GM12878 (cell line): ENCODE measurements around the gene NAA35. TPM values are rescaled to one million over a fixed set of nuclear protein-coding genes. Genes with fewer than 3 reads are reported as not detected.

ENCODE experiments used
- ATAC-seq: fragments of 200-7000 bp; cut with Tn5 transposase; 3 replicates; pipeline ENCODE4 v1.9.1; 2020; ENCODE audit warnings: mild to moderate bottlenecking, moderate library complexity
- BruUV-seq: library from RNA; stranded (reverse); fragments of 400-500 nt; replicated peaks from 2 replicates; lab custom pipeline; 2021; lab: Mats Ljungman, UMichigan
- CTCF ChIA-PET: fragments of 300-600 bp; sonication (Branson Sonifier 250); formaldehyde crosslinking; extraction: SDS; loops from one replicate; lab custom pipeline; 2021; ENCODE audit warnings: inconsistent platforms; lab: Yijun Ruan, JAX
- POLR2A ChIA-PET: fragments of 350-600 bp; formaldehyde crosslinking; extraction: SDS; loops from one replicate; lab custom pipeline; 2021; ENCODE audit warnings: inconsistent platforms; lab: Charles Lee
- RAD21 ChIA-PET: fragments of 300-600 bp; sonication (Branson Sonifier 250); formaldehyde crosslinking; loops from one replicate; lab custom pipeline; 2023; ENCODE audit warnings: antibody characterized with exemption; ENCODE audit not compliant: unreplicated experiment; lab: Charles Lee
- SMC1A ChIA-PET: fragments of 300-600 bp; sonication (Branson Sonifier 250); formaldehyde crosslinking; loops from one replicate; lab custom pipeline; 2023; ENCODE audit not compliant: unreplicated experiment, uncharacterized antibody; lab: Charles Lee
- DNase-seq: peaks from one replicate; pipeline ENCODE4 v3.0.0-alpha.2; 2011; ENCODE audit warnings: low read depth, low spot score
- FAIRE-seq: peaks from 3 replicates; lab custom pipeline; 2011; peaks lifted over from hg19 to GRCh38; lab: Jason Lieb, UNC
- H2AFZ ChIP-seq: 2 replicates; pipeline ENCODE4 v1.6.0; 2011; ENCODE audit warnings: low read depth, low read length, control low read depth; ENCODE audit not compliant: control insufficient read depth
- H3K27ac ChIP-seq: 2 replicates; pipeline ENCODE4 v1.5.1; 2011; ENCODE audit warnings: control low read depth; ENCODE audit not compliant: control insufficient read depth, insufficient read depth
- H3K27me3 ChIP-seq, 2 experiments: replicated peaks in 1 of 2; 2 replicates each; pipeline versions ENCODE4 v1.6.0 to v1.6.1; 2011; ENCODE audit warnings: low read length in 1 of 2; ENCODE audit not compliant: control insufficient read depth in 2 of 2, insufficient read depth in 2 of 2
- H3K36me3 ChIP-seq, 2 experiments: 2 replicates each; pipeline ENCODE4 v1.5.1; 2011; ENCODE audit warnings: low read length in 1 of 2; ENCODE audit not compliant: control insufficient read depth in 2 of 2, insufficient read depth in 2 of 2
- H3K4me1 ChIP-seq: 2 replicates; pipeline ENCODE4 v1.6.1; 2011; ENCODE audit warnings: mild to moderate bottlenecking, low read length, moderate library complexity, mixed read lengths; ENCODE audit not compliant: control insufficient read depth, insufficient read depth
- H3K4me2 ChIP-seq: 2 replicates; pipeline ENCODE4 v1.6.0; 2011; ENCODE audit warnings: control low read depth; ENCODE audit not compliant: control insufficient read depth, insufficient read depth
- H3K4me3 ChIP-seq: fragments of 200-600 bp; sonication (generic); 2 replicates; pipeline ENCODE4 v1.5.1; 2016
- H3K79me2 ChIP-seq: 2 replicates; pipeline ENCODE4 v1.6.0; 2011; ENCODE audit warnings: low read length; ENCODE audit not compliant: control insufficient read depth, insufficient read depth
- H3K9ac ChIP-seq: 2 replicates; pipeline ENCODE4 v1.8.0; 2011; ENCODE audit warnings: low read length, control low read depth, mixed read lengths; ENCODE audit not compliant: control insufficient read depth, insufficient read depth
- H3K9me3 ChIP-seq: replicated peaks from 3 replicates; pipeline ENCODE4 v1.5.1; 2011; ENCODE audit warnings: mild to moderate bottlenecking, low read length; ENCODE audit not compliant: control insufficient read depth, insufficient read depth
- H4K20me1 ChIP-seq: 2 replicates; pipeline ENCODE4 v1.6.0; 2011; ENCODE audit not compliant: control insufficient read depth, insufficient read depth
- CTCF ChIP-seq, 3 experiments: IDR thresholded peaks in 2 of 3; conservative IDR thresholded peaks in 1 of 3; 2 replicates each; pipeline ENCODE4 v1.5.1; 2011; ENCODE audit warnings: low read depth in 3 of 3, low read length in 3 of 3, mild to moderate bottlenecking in 3 of 3, control low read depth in 2 of 3, moderate library complexity in 2 of 3, inconsistent platforms in 1 of 3, mixed read lengths in 1 of 3; ENCODE audit not compliant: control insufficient read depth in 2 of 3, insufficient read depth in 1 of 3; ENCODE audit errors: extremely low read depth in 1 of 3
- NFXL1 ChIP-seq: fragments of 450-650 bp; IDR thresholded peaks from 2 replicates; pipeline ENCODE4 v1.6.1; 2017; ENCODE audit warnings: antibody characterized with exemption, mild to moderate bottlenecking, borderline replicate concordance
- NFYB ChIP-seq: IDR thresholded peaks from 2 replicates; pipeline ENCODE4 v1.6.1; 2011; ENCODE audit warnings: low read depth, mild to moderate bottlenecking, low read length, improper control_type of control experiment, moderate library complexity; ENCODE audit not compliant: insufficient read depth
- RAD21 ChIP-seq: IDR thresholded peaks from 2 replicates; pipeline ENCODE4 v1.6.1; 2011; ENCODE audit warnings: mild to moderate bottlenecking, low read depth, low read length, moderate library complexity; ENCODE audit not compliant: insufficient read depth
- SMC3 ChIP-seq: IDR thresholded peaks from 2 replicates; pipeline ENCODE4 v1.6.1; 2011; ENCODE audit warnings: low read length, improper control_type of control experiment, borderline replicate concordance
- WGBS: methylation state at CpG from one replicate; pipeline ENCODE4 v1.1.6; 2016; ENCODE audit warnings: low lambda C conversion rate; ENCODE audit not compliant: insufficient replicate concordance, insufficient coverage; ENCODE audit errors: missing lambda C conversion rate; 5-methylcytosine and 5-hydroxymethylcytosine counted together
- in situ Hi-C: fragments of 300-500 bp; cut with MboI; formaldehyde crosslinking; loops from 9 replicates; pipeline ENCODE4 v1.14.3; 2018; ENCODE audit warnings: mixed read lengths
- intact Hi-C: fragments of 100-400 bp; cut with micrococcal nuclease; formaldehyde crosslinking; loops from one replicate; pipeline ENCODE4 v1.14.2; 2022; ENCODE audit not compliant: unreplicated experiment
- polyA plus RNA-seq, 11 experiments: library from polyadenylated mRNA; depleted of rRNA in 4 of 11; unstranded in 6 of 11; stranded (reverse) in 5 of 11; fragments of >200 nt; fragmentation: Nextera tagmentation in 4 of 11; fragmentation: Illumina TruSeq in 1 of 11; extraction: Ambion mirVana in 4 of 11; extraction: Trizol in 1 of 11; gene quantifications; 1 replicate in 1 of 11; 2 replicates in 10 of 11; pipeline versions ENCODE4 v1.2.1 to v1.2.3, GENCODE V29; 2011 to 2016; ENCODE audit warnings: inconsistent platforms in 2 of 11, missing spikeins in 2 of 11, low read depth in 1 of 11
- total RNA-seq, 4 experiments: library from RNA; depleted of rRNA in 3 of 4; stranded (reverse); fragments of >200 nt in 3 of 4; fragmentation: Illumina TruSeq in 1 of 4; extraction: Trizol in 1 of 4; gene quantifications; 2 replicates each; pipeline versions ENCODE4 v1.2.1 to v1.2.3, GENCODE V29; 2013 to 2021

The NAA35 gene
- total and polyA plus RNA-seq, 10 of the 15 experiments (the other 5 are each of a cell fraction or from before 2014, with no cell fraction given) = 15.5 to 38.0 (median 26.9) TPM

- ChIA-PET CTCF (interaction anchor here (0.6 to 2.1 kb wide), 8 partner anchors 9 to 202 kb away, joined by 3 to 13 read pairs (median 4); partner anchors contain the start of gene NAA35), POLR2A (no interaction called here), SMC1A (interaction anchor here (0.9 kb wide), 2 partner anchors 9 to 65 kb away, joined by 3 to 4 read pairs; no protein-coding TSS in a partner anchor), RAD21 (no interaction called here)
- no peak overlapping the region for H3K27ac ChIP-seq
- in situ Hi-C loops (no loop called here), intact Hi-C loops (loop anchor here (10.0 kb wide), 1 partner anchor 76 kb away; no protein-coding TSS in a partner anchor)
- H3K9me3 ChIP-seq = no peaks in the 10 kb centered on the region
- H3K27me3 ChIP-seq = no peaks in the 10 kb centered on the region
- H3K4me2 ChIP-seq = no peak overlapping the region
- DNase-seq (no peak), ATAC-seq (peak; percentile 79), FAIRE-seq (no peak)
- H3K79me2 ChIP-seq = no peaks in the 10 kb centered on the region
- no peak overlapping the region for H2AFZ ChIP-seq
- no peak overlapping the region for H3K4me3 ChIP-seq
- no peaks in the 10 kb centered on the region for H3K4me1 ChIP-seq
- H4K20me1 ChIP-seq = no peaks in the 10 kb centered on the region
- no peaks in the 10 kb centered on the region for H3K36me3 ChIP-seq
- TF ChIP-seq SMC3 (peak; percentile 36; the same call in 1 of the 2 replicates), NFYB (no peak), NFXL1 (no peak), RAD21 (peak; percentile 47), CTCF (IDR thresholded peaks at IDR 0.05 in 2 of 3, conservative IDR thresholded peaks at IDR 0.05 in 1 of 3; ENCODE audit: control insufficient read depth in 2 of 3, extremely low read depth in 1 of 3, insufficient read depth in 1 of 3, low read depth in 3 of 3, low read length in 3 of 3) (peak; percentile 52 to 77 (median 64))
- 49% methylated on average over 9 of the region's 9 CpGs for WGBS
- BruUV-seq = no TSS peak
- no peak overlapping the region for H3K9ac ChIP-seq
These were observed 40.3 kb upstream of the NAA35 start for GRCh38 chr9:85900504-85901201.
